ENCODE data around the gene SHISAL2B.
A peak's percentile ranks its signal among the peaks of the same experiment; 100 is the strongest.

Gene SHISAL2B

DNA sequence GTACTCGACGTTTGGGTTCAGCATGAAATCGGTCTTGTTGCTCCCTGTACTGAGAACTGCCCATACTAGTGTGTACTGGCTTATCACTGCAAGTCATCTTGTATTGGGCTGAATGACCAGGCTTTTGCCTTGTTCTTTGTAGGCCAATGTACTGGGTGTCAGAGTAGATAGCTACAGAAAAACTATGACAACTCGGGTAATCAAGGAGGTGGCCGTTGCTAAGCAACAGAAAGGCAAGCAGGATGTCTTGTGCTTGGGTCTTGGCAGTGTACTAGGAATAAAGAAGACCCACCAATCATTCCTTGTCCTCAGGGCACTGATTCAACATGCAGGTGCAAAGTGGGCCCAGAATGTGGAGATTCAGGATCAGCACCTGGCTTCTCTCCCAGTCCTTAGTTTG, 11.9 kb upstream of the SHISAL2B start:
- no peak for DNase-seq (ENCODE audit: low read depth)
- H3K4me3 ChIP-seq (ENCODE audit: low read length), result no peak overlapping the region
- no peak for TF ChIP-seq CTCF (conservative IDR thresholded peaks at IDR 0.05; ENCODE audit: low read depth, low read length)

- no peak for DNase-seq (ENCODE audit: low read depth)
- TF ChIP-seq CTCF (conservative IDR thresholded peaks at IDR 0.05; ENCODE audit: low read depth, low read length), result peak; percentile 32
- no peak overlapping the region for H3K4me3 ChIP-seq (ENCODE audit: low read length)
These were observed 10.0 kb upstream of the SHISAL2B start for GRCh38 chr5:64680289-64680688.

DNA sequence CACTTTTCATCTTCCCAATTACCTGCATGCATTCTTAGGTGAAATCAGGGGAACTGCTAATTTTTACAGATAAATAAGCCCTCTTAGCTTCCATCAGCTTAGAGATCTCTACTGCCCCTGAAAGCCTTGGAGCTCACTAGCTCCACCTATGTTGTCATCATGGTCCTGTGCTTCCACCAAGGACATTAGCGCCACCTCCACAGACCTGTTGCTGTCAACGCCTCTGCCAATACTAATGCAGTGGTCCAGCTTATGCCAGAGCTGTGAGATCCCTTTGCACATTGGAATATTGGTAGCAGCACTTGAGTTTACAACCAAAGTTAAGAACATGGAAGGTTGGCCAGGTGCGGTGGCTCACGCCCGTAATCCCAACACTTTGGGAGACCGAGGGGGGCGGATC, 7.7 kb upstream of the SHISAL2B start:
- H3K4me3 ChIP-seq (ENCODE audit: low read length), result no peak overlapping the region
- no peak for TF ChIP-seq CTCF (conservative IDR thresholded peaks at IDR 0.05; ENCODE audit: low read depth, low read length)
- DNase-seq (ENCODE audit: low read depth), result no peak

- no peak overlapping the region for H3K4me3 ChIP-seq (ENCODE audit: low read length)
- no peak for TF ChIP-seq CTCF (conservative IDR thresholded peaks at IDR 0.05; ENCODE audit: low read depth, low read length)
- no peak for DNase-seq (ENCODE audit: low read depth)
These were observed 4.4 kb upstream of the SHISAL2B start for GRCh38 chr5:64685866-64686265.

DNA sequence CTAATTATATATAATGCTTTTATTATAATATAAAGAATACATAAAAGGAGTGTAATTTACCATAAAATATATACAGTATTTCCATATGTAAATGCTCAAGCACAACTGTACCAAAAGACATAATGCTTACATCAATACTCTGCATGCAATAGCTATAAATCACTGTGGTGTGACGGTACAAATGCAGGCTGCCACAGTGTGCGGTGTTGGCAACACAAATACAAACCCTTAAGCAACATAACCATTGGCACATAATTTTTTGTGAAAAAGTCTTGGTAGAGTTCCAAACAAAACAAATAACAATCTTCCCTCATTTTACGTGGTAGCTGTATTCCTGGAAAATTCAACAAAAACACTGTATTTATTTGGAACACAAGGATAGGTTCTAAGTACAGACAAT, 1.9 kb upstream of the SHISAL2B start:
- no peak for DNase-seq (ENCODE audit: low read depth)
- no peak for TF ChIP-seq CTCF (conservative IDR thresholded peaks at IDR 0.05; ENCODE audit: low read depth, low read length)
- H3K4me3 ChIP-seq (ENCODE audit: low read length), result no peak overlapping the region

DNA sequence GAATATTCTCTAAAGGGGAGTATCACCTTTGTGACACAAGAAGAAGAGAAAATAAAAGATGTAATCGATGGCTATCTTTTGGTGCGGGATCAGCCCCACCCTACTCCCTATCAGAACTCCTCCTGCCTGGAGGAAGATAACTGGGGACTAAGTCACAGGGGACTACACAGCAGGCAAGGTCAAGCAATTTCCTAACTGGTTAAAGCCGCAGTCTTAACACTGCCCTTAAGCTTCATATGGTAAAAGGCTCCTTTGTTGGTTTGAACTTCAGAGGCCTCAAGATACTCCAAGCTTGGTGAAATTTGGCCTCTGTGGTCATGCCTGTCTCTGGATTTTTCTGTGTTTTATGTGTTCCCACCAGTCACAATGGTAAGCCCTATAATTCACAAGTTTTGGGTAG, 1.3 kb upstream of the SHISAL2B start:
- no peak for DNase-seq (ENCODE audit: low read depth)
- no peak overlapping the region for H3K4me3 ChIP-seq (ENCODE audit: low read length)
- no peak for TF ChIP-seq CTCF (conservative IDR thresholded peaks at IDR 0.05; ENCODE audit: low read depth, low read length)

GRCh38 chr5:64690104-64690416, 243 bp upstream of the SHISAL2B start:
- DNase-seq (ENCODE audit: low read depth), result no peak
- TF ChIP-seq CTCF (conservative IDR thresholded peaks at IDR 0.05; ENCODE audit: low read depth, low read length), result no peak
- H3K4me3 ChIP-seq (ENCODE audit: low read length), result peak overlapping the region; percentile 30

Data from retinal pigment epithelial cell (primary cell).